HTR-8/SVneo (cell line): ENCODE results near the gene SCAMP5.
A peak's percentile ranks its signal among the peaks of the same experiment; 100 is the strongest.

Experiments used
- DNase-seq: peaks from one replicate; pipeline ENCODE4 v3.0.0; 2011; ENCODE audit warnings: low spot score, mixed read lengths; ENCODE audit not compliant: insufficient read length
- FAIRE-seq: peaks from 2 replicates; lab custom pipeline; 2011; peaks lifted over from hg19 to GRCh38; lab: Jason Lieb, UNC

The SCAMP5 gene

GRCh38 chr15:75019916-75020315 is 24.6 kb downstream of the SCAMP5 start:
- DNase-seq (no peak), FAIRE-seq (no peak)

DNA sequence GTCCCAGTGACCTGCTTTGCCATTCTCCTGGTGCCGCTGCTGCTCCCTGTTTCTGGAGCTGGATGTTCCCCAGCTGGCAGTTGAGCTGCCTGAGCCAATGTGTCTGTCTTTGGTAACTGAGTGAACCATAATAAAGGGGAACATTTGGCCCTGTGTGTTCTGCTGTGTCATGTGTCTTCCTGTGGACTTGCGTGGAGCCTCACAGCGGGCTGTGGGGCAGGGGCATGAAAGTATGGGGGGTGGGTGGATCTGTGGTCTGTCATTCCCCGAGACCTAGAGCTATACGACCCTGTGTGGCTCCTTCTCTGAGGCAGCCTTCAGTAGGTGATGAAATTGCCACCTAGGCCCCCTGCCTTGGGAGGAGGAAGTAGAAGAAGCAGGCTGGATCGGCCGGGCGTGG is 26.0 kb downstream of the SCAMP5 start:
- no peak for DNase-seq
- FAIRE-seq: no peak

GRCh38 chr15:75022783-75023180 is 27.4 kb downstream of the SCAMP5 start:
- DNase-seq: no peak
- FAIRE-seq: no peak

GRCh38 chr15:75023181-75023871 is 28.0 kb downstream of the SCAMP5 start, which contains the start of gene PPCDC:
TSS of gene PPCDC (plus strand) at chr15:75023590. CDS start at chr15:75028319, 4,729 bp downstream.
- FAIRE-seq: peak; percentile 75
- DNase-seq: peak; percentile 98

DNA sequence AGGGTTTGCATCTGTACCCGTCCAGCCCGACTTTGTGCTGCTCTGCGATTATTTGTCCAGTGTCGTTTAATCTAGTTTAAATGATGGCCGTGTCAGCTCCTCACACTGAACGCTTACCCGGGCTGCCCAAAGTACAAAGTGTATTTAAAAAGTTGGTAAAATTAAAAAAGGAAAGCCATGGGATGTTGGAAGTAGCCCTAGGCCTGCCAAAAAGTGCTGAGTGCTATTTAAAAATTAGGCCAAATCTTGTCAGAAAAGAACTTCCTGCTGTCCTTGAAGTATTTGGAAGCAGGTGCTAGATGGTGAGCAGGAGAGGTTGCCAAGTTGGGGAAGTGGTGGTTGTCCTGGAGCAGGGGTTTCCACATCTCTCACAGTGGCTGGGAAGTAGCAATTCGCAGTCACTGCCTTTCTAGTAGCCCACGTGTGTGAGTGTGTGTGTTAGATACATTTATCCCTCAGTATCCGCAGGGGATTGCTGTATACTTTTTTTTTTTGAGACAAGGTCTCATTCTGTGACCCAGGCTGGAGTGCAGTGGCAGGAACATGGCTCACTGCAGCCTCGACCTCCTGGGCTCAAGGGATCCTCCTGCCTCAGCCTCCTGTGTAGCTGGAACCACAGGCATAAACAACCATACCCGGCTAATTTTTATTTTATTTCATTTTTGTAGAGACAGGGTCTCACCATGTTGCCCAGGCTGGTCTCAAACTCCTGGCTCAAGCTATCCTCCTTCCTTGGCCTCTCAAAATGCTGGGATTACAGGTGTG is 28.7 kb downstream of the SCAMP5 start:
- no peak for DNase-seq
- FAIRE-seq: no peak

GRCh38 chr15:75025107-75025506 is 29.7 kb downstream of the SCAMP5 start:
- DNase-seq (no peak), FAIRE-seq (no peak)

GRCh38 chr15:75025548-75026260 is 30.3 kb downstream of the SCAMP5 start:
- DNase-seq (no peak), FAIRE-seq (no peak)

GRCh38 chr15:75027551-75027950 is 32.2 kb downstream of the SCAMP5 start:
- DNase-seq (no peak), FAIRE-seq (no peak)

DNA sequence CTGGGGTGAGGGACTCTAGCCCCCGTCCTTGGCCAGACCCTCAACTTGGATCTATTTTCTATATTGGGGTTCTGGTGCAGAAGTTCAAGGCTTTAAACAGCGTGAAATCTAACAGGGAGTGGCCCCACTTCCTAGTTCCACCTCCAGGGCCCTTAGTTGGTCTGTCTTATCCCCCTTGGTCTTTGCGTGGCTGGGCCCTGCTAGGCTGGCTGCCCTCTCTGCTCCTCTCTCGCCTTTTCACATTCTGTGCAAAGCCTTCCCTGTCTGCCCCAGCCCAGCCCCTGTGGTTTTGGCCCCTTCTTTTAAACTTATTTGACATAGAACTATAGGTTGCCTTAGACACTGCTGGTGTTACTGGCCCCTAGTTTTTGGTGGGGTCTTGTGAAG is 33.6 kb downstream of the SCAMP5 start:
- no peak for FAIRE-seq
- DNase-seq: no peak

- peak; percentile 81 for DNase-seq
- FAIRE-seq: peak; percentile 71
Measured at GRCh38 chr15:75029378-75030022, 34.1 kb downstream of the SCAMP5 start.

- FAIRE-seq (no peak), DNase-seq (no peak)
Measured at GRCh38 chr15:75030023-75030413, 34.7 kb downstream of the SCAMP5 start.

DNA sequence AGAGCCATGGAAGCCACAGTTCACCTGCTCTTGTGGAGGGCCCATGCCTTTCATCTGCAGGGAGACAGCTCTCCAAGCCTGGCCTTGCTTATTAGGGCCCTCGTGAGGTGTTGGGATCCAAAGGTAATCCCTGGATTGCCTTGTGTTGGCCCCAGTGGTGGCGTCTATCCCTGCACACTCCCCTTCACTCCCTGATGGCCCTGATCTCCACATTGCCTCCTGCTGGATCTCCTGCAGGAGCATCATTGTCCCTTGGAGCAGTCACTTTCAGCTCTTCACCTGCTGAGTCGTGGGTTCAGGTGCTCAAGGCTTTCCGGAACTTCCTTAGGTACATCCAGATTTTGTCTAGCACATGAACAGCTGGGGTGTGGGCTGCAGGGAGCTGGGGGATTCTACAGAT is 35.1 kb downstream of the SCAMP5 start:
- DNase-seq (no peak), FAIRE-seq (no peak)

GRCh38 chr15:75031848-75032247 is 36.5 kb downstream of the SCAMP5 start:
- no peak for DNase-seq
- no peak for FAIRE-seq

- no peak for FAIRE-seq
- DNase-seq: no peak
Measured at GRCh38 chr15:75032395-75032794, 37.0 kb downstream of the SCAMP5 start.

- DNase-seq (no peak), FAIRE-seq (no peak)
Measured at GRCh38 chr15:75033809-75034208, 38.4 kb downstream of the SCAMP5 start.

- FAIRE-seq: no peak
- no peak for DNase-seq
Measured at GRCh38 chr15:75034615-75035014, 39.3 kb downstream of the SCAMP5 start.

- FAIRE-seq: no peak
- DNase-seq: peak; percentile 55
Measured at GRCh38 chr15:75036212-75036616, 40.9 kb downstream of the SCAMP5 start.

- DNase-seq: no peak
- no peak for FAIRE-seq
Measured at GRCh38 chr15:75037685-75038084, 42.3 kb downstream of the SCAMP5 start.

GRCh38 chr15:75038231-75038630 is 42.9 kb downstream of the SCAMP5 start:
- DNase-seq: no peak
- no peak for FAIRE-seq

- FAIRE-seq (no peak), DNase-seq (no peak)
Measured at GRCh38 chr15:75042730-75043508, 47.6 kb downstream of the SCAMP5 start.
